Peyer's patch (tissue), 4 donors: ENCODE data around the gene MAP3K7. TPM values are rescaled to one million over a fixed set of nuclear protein-coding genes. Genes with fewer than 3 reads are reported as not detected.

Experiments
- DNase-seq, 3 donors: peaks; one replicate each; pipeline ENCODE4 v3.0.0-alpha.2; 2017 to 2019
- H3K27ac ChIP-seq, 4 donors: fragments of 200-600 bp; sonication (generic); one replicate each; pipeline ENCODE4 v1.5.1; 2016 to 2019
- H3K27me3 ChIP-seq, 2 donors: fragments of 200-600 bp; sonication (generic); one replicate each; pipeline ENCODE4 v1.5.1; 2019
- H3K36me3 ChIP-seq, 3 donors: fragments of 200-600 bp; sonication (generic); one replicate each; pipeline ENCODE4 v1.5.1; 2016 to 2019
- H3K4me1 ChIP-seq, 4 donors: fragments of 200-600 bp; sonication (generic); one replicate each; pipeline ENCODE4 v1.5.1; 2016 to 2019
- H3K4me3 ChIP-seq, 4 donors: fragments of 200-600 bp; sonication (generic); 1 replicate in 3 of 4; 2 replicates in 1 of 4; pipeline ENCODE4 v1.5.1; 2016 to 2019; ENCODE audit warnings: mild to moderate bottlenecking in 1 of 4
- H3K9me3 ChIP-seq, 4 donors: fragments of 200-600 bp; sonication (generic); one replicate each; pipeline ENCODE4 v1.5.1; 2016 to 2019; ENCODE audit warnings: mild to moderate bottlenecking in 1 of 4
- POLR2A ChIP-seq, 2 donors: fragments of 450-650 bp; IDR thresholded peaks; one replicate each; pipeline ENCODE4 v1.5.1; 2017; ENCODE audit warnings: antibody characterized with exemption in 2 of 2, mild to moderate bottlenecking in 2 of 2, moderate library complexity in 2 of 2
- total RNA-seq, 4 donors: library from RNA; depleted of rRNA; stranded (reverse); fragments of >200 nt; gene quantifications; one replicate each; pipeline ENCODE4 v1.1.0, GENCODE V29; 2016
- TF ChIP-seq, protein P1 (sequence below), 6 experiments: fragments of 450-650 bp in 4 of 6; fragments of 200-600 bp in 2 of 6; sonication (generic) in 1 of 6; IDR thresholded peaks; one replicate each; pipeline ENCODE4 v1.5.1; 2017 to 2019; ENCODE audit warnings: antibody characterized with exemption in 6 of 6, mild to moderate bottlenecking in 3 of 6, moderate library complexity in 1 of 6

Gene MAP3K7
- total RNA-seq, 4 donors from 2014 or later = 20.8 to 30.5 (median 25.1) TPM

DNA sequence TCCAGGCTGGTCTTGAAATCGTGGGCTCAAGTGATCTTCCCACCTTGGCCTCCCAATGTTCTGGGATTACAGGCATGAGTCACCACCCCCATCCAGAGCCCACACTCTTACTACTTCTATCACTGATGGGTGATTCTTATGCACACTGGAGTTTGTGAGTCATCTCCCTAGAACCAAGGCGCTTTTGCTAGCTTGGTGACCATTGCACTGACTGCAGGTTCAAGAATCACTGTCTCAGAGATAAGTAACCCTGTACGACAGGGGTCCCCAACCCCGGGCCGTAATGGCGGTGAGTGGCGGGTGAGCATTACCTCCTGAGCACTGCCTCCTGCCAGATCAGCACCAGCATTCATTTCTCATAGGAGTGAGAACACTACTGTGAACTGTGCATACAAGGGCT is 118.8 kb downstream of the MAP3K7 start:
- no peak overlapping the region for H3K4me3 ChIP-seq
- H3K4me1 ChIP-seq = no peaks in the 10 kb centered on the region
- no peaks in the 10 kb centered on the region for H3K27me3 ChIP-seq
- no peaks in the 10 kb centered on the region for H3K9me3 ChIP-seq
- DNase-seq = no peak
- H3K36me3 ChIP-seq = no peaks in the 10 kb centered on the region
- no peak overlapping the region for H3K27ac ChIP-seq
- TF ChIP-seq, protein P1, sequence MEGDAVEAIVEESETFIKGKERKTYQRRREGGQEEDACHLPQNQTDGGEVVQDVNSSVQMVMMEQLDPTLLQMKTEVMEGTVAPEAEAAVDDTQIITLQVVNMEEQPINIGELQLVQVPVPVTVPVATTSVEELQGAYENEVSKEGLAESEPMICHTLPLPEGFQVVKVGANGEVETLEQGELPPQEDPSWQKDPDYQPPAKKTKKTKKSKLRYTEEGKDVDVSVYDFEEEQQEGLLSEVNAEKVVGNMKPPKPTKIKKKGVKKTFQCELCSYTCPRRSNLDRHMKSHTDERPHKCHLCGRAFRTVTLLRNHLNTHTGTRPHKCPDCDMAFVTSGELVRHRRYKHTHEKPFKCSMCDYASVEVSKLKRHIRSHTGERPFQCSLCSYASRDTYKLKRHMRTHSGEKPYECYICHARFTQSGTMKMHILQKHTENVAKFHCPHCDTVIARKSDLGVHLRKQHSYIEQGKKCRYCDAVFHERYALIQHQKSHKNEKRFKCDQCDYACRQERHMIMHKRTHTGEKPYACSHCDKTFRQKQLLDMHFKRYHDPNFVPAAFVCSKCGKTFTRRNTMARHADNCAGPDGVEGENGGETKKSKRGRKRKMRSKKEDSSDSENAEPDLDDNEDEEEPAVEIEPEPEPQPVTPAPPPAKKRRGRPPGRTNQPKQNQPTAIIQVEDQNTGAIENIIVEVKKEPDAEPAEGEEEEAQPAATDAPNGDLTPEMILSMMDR (IDR thresholded peaks at IDR 0.05) = no peak
- no peak for TF ChIP-seq POLR2A (IDR thresholded peaks at IDR 0.05)

DNA sequence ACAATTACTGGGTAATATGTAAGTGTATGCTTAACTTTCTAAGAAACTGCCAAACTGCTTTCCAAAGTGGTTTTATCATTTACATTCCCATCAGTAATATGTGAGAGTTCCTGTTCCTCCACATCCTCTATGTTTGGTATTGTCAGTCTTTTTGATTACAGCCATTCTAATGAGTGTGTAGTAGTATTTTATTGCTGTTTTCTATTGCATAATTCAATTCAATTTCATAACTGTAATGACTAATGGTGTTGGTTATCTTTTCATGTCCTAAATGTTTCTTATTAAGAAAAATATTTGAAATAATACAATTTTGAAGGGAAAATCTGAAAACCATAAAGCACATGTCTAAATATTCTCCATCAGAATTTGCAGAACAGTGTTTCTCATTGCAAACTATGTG is 119.3 kb downstream of the MAP3K7 start:
- H3K4me1 ChIP-seq = no peaks in the 10 kb centered on the region
- H3K9me3 ChIP-seq = no peaks in the 10 kb centered on the region
- H3K4me3 ChIP-seq = no peak overlapping the region
- no peak for TF ChIP-seq POLR2A (IDR thresholded peaks at IDR 0.05)
- TF ChIP-seq, protein P1 (IDR thresholded peaks at IDR 0.05) = no peak
- DNase-seq = no peak
- H3K36me3 ChIP-seq = no peaks in the 10 kb centered on the region
- H3K27ac ChIP-seq = no peak overlapping the region
- H3K27me3 ChIP-seq = no peaks in the 10 kb centered on the region

DNA sequence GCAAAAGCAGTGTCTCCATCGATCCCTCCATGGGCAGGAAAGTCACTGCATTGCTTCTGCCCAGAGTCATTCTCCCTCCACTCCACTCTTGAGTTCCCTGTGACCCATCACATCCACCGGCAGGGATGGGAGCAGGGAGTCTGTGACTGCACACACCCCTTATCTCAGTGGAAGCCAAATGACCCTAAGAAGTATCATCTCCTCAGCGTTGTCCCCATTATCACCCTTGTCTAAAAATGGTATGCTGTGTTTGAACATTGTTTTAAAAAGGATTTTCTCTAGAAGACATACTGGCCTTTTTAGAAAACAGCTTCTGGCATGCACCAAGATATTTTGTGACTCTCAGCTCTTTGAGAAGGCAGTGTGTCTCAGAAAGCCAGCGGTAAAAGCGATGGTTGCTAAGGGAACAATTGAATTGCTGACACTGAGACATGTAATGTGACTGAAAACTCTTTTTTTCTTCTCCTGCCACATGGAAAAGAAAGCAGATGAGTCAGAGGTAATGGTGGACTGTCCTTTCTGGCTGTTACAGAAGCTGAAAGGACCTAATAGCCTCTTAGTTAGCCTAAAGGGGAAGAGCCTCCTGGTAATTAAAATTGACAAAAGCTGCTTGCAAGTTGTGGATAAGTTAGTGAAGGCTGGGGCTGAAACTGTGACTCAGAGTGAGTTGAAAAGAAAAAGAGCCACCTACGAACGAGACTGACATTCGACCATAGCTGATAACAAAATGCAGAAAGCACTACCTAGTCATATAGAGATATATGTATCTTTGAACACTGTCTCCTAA is 120.5 kb downstream of the MAP3K7 start:
- no peak overlapping the region for H3K27ac ChIP-seq
- H3K4me3 ChIP-seq = no peak overlapping the region
- no peak for TF ChIP-seq POLR2A (IDR thresholded peaks at IDR 0.05)
- TF ChIP-seq, protein P1 (IDR thresholded peaks at IDR 0.05) = no peak
- no peaks in the 10 kb centered on the region for H3K36me3 ChIP-seq
- no peaks in the 10 kb centered on the region for H3K4me1 ChIP-seq
- H3K9me3 ChIP-seq = no peaks in the 10 kb centered on the region
- DNase-seq = no peak
- no peaks in the 10 kb centered on the region for H3K27me3 ChIP-seq

DNA sequence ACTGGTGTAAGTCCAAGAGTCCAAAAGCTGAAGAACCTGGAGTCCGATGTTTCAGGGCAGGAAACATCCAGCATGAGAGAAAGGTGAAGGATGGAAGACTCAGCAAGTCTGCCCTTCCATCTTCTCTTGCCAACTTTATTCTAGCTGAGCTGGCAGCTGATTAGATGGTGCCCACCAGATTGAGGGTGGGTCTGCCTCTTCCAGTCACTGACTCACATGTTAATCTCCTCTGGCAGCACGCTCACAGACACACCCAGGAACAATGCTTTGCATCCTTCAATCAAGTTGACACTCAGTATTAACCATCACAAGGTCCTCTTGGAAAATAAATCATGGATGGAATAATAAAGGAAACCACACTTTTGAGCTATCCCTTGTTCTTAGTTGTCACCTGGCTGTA is 121.2 kb downstream of the MAP3K7 start:
- Histone ChIP-seq H3K27ac (no peak overlapping the region), H3K9me3 (no peaks in the 10 kb centered on the region), H3K27me3 (no peaks in the 10 kb centered on the region), H3K4me1 (no peaks in the 10 kb centered on the region), H3K36me3 (no peaks in the 10 kb centered on the region), H3K4me3 (no peak overlapping the region)
- TF ChIP-seq POLR2A (IDR thresholded peaks at IDR 0.05) = no peak
- TF ChIP-seq, protein P1 (IDR thresholded peaks at IDR 0.05) = no peak
- no peak for DNase-seq

DNA sequence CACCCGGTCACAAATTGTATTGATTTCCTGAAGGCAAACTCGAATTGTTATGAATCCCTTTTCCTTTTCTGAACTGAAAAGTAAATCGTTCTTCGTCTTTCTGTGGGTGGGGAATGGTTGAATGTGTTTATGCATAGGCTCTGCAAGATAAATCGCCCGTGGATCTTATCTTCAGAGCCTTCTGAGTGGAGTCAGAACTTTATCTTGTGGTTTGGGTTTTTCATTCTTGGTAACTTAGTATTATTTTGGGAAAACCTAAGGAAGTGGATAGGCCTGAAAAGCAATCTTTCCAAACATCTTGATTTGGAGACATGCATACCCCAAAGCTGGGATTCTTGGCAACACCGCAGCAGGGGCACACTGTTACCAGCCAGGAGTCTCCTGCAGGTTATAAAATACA is 122.4 kb downstream of the MAP3K7 start:
- H3K27me3 ChIP-seq = no peaks in the 10 kb centered on the region
- no peak for DNase-seq
- H3K4me3 ChIP-seq = no peak overlapping the region
- no peak overlapping the region for H3K27ac ChIP-seq
- no peaks in the 10 kb centered on the region for H3K9me3 ChIP-seq
- TF ChIP-seq, protein P1 (IDR thresholded peaks at IDR 0.05) = no peak
- TF ChIP-seq POLR2A (IDR thresholded peaks at IDR 0.05) = no peak
- no peaks in the 10 kb centered on the region for H3K4me1 ChIP-seq
- no peaks in the 10 kb centered on the region for H3K36me3 ChIP-seq
